BJ (cell line): Measurements from ENCODE around the gene SLAMF7. TPM values are rescaled to one million over a fixed set of nuclear protein-coding genes. Genes with fewer than 3 reads are reported as not detected.

Experiments
- CTCF ChIA-PET: fragments of 350-600 bp; formaldehyde crosslinking; extraction: SDS; loops from one replicate; lab custom pipeline; 2021; ENCODE audit warnings: antibody characterized with exemption, inconsistent platforms; lab: Yijun Ruan, JAX
- POLR2A ChIA-PET: fragments of 300-600 bp; sonication (Branson Sonifier 250); formaldehyde crosslinking; extraction: SDS; loops from one replicate; lab custom pipeline; 2021; ENCODE audit warnings: antibody characterized with exemption; lab: Charles Lee
- DNase-seq: peaks from one replicate; pipeline ENCODE4 v3.0.0-alpha.2; 2011; ENCODE audit warnings: low read depth
- H3K27me3 ChIP-seq: 2 replicates; pipeline ENCODE4 v1.6.0; 2011; ENCODE audit warnings: low read length; ENCODE audit not compliant: control insufficient read depth, insufficient read depth
- H3K36me3 ChIP-seq: 2 replicates; pipeline ENCODE4 v1.5.1; 2011; ENCODE audit warnings: low read length; ENCODE audit not compliant: control insufficient read depth, insufficient read depth
- H3K4me3 ChIP-seq: 2 replicates; pipeline ENCODE4 v1.5.1; 2011; ENCODE audit warnings: low read depth, mild to moderate bottlenecking, control low read depth, low read length
- CTCF ChIP-seq: IDR thresholded peaks from 2 replicates; pipeline ENCODE4 v1.5.1; 2011; ENCODE audit warnings: low read depth, mild to moderate bottlenecking, control low read depth, inconsistent platforms, low read length, moderate library complexity; ENCODE audit not compliant: insufficient read depth
- polyA plus RNA-seq: library from polyadenylated mRNA; depleted of rRNA; stranded (reverse); fragments of >200 nt; gene quantifications from 2 replicates; pipeline ENCODE4 v1.2.3, GENCODE V29; 2011

Gene SLAMF7
- polyA plus RNA-seq, 1 experiment, result not detected

GRCh38 chr1:160748181-160748877, 9.3 kb downstream of the SLAMF7 start:
- no peak for DNase-seq
- no peak overlapping the region for H3K4me3 ChIP-seq
- TF ChIP-seq CTCF, result no peak
- no peaks in the 10 kb centered on the region for H3K36me3 ChIP-seq
- ChIA-PET CTCF (interaction anchor here (0.6 to 1.2 kb wide), 3 partner anchors 10 to 44 kb away, joined by 3 to 4 read pairs (median 4); partner anchors contain the start of gene SLAMF7), POLR2A (no interaction called here)
- peaks cover 2% of the 10 kb centered on the region; the same call in 1 of the 2 replicates for H3K27me3 ChIP-seq

- TF ChIP-seq CTCF, result no peak
These were observed 9.8 kb downstream of the SLAMF7 start for GRCh38 chr1:160748878-160749269.

GRCh38 chr1:160750608-160751007, 11.6 kb downstream of the SLAMF7 start:
- no peak for TF ChIP-seq CTCF
- ChIA-PET CTCF (no interaction called here), POLR2A (no interaction called here)

More at GRCh38 chr1:160748878-160749269, 9.8 kb downstream of the SLAMF7 start:
- Histone ChIP-seq H3K27me3 (peaks cover 2% of the 10 kb centered on the region; the same call in 1 of the 2 replicates), H3K36me3 (no peaks in the 10 kb centered on the region), H3K4me3 (no peak overlapping the region)
- DNase-seq, result no peak
- ChIA-PET POLR2A (no interaction called here), CTCF (no interaction called here)

GRCh38 chr1:160752406-160752805, 13.4 kb downstream of the SLAMF7 start:
- CTCF ChIA-PET, result interaction anchor here (1.2 kb wide), 1 partner anchor 10 kb away, joined by 3 read pairs; no protein-coding TSS in a partner anchor

More at GRCh38 chr1:160750608-160751007, 11.6 kb downstream of the SLAMF7 start:
- Histone ChIP-seq H3K36me3 (no peaks in the 10 kb centered on the region), H3K27me3 (peaks cover 2% of the 10 kb centered on the region; the same call in 1 of the 2 replicates), H3K4me3 (no peak overlapping the region)
- no peak for DNase-seq

More at GRCh38 chr1:160752406-160752805, 13.4 kb downstream of the SLAMF7 start:
- H3K36me3 ChIP-seq, result no peaks in the 10 kb centered on the region
- POLR2A ChIA-PET, result no interaction called here
- H3K27me3 ChIP-seq, result peaks cover 2% of the 10 kb centered on the region; the same call in 1 of the 2 replicates
- no peak for TF ChIP-seq CTCF
- DNase-seq, result no peak
- no peak overlapping the region for H3K4me3 ChIP-seq
